ENCODE data around the gene DNAAF8. TPM values are rescaled to one million over a fixed set of nuclear protein-coding genes. Genes with fewer than 3 reads are reported as not detected.
A peak's percentile ranks its signal among the peaks of the same experiment; 100 is the strongest.

DNAAF8 gene
- total and polyA plus RNA-seq, 12 donors = 0.30 to 3.3 (median 1.5) TPM

- intact Hi-C loops (cut with DNase I) = no loop called here
Measured at GRCh38 chr16:4691666-4692412, 42.5 kb upstream of the DNAAF8 start.

GRCh38 chr16:4692460-4693295 lies 41.7 kb upstream of the DNAAF8 start:
- Histone ChIP-seq H3K9me3 (replicated peaks in 1 of 3) (no peaks in the 10 kb centered on the region), H3K27me3 (no peaks in the 10 kb centered on the region), H3K4me3 (peak overlapping the region in 2 of 4 donors; percentile 3 to 99), H3K27ac (peak overlapping the region in 4 of 5 donors; percentile 74 to 98 (median 85)), H3K4me1 (replicated peaks in 1 of 2) (peaks cover 33 to 49% of the 10 kb centered on the region in 2 donors), H3K36me3 (replicated peaks in 1 of 2) (peaks cover 0 to 35% of the 10 kb centered on the region in 2 donors)
- whole genome bisulfite sequencing, 4 donors = 17 to 55% (median 27%) methylated on average over 7 to 31 of the region's 31 CpGs
- intact Hi-C loops (cut with DNase I) = no loop called here
- TF ChIP-seq POLR2A (IDR thresholded peaks at IDR 0.05) (no peak), CTCF (IDR thresholded peaks at IDR 0.05) (peak in 2 of 6 experiments; percentile 11 to 29)
- peak in 5 of 7 donors; percentile 29 to 70 (median 65) for DNase-seq

More at GRCh38 chr16:4691666-4692412, 42.5 kb upstream of the DNAAF8 start:
- H3K27me3 ChIP-seq = no peaks in the 10 kb centered on the region
- 83 to 90% (median 87%) methylated on average over 6 to 20 of the region's 20 CpGs for WGBS, 4 donors
- DNase-seq = peak in 1 of 7 donors; percentile 30
- peaks cover 0 to 27% of the 10 kb centered on the region in 2 donors for H3K36me3 ChIP-seq (replicated peaks in 1 of 2)
- no peaks in the 10 kb centered on the region for H3K9me3 ChIP-seq (replicated peaks in 1 of 3)
- H3K27ac ChIP-seq = no peak overlapping the region
- TF ChIP-seq CTCF (IDR thresholded peaks at IDR 0.05) = no peak
- TF ChIP-seq POLR2A (IDR thresholded peaks at IDR 0.05) = no peak
- H3K4me3 ChIP-seq = no peak overlapping the region
- peaks cover 24 to 43% of the 10 kb centered on the region in 2 donors for H3K4me1 ChIP-seq (replicated peaks in 1 of 2)

GRCh38 chr16:4693296-4693955 lies 40.9 kb upstream of the DNAAF8 start, which contains the start of gene NUDT16L1:
TSS of gene NUDT16L1 (plus strand) at chr16:4693562. CDS start at chr16:4693727, 165 bp downstream.
- no peaks in the 10 kb centered on the region for H3K27me3 ChIP-seq
- H3K4me3 ChIP-seq = peak within 1 kb of the TSS; percentile 45 to 99 (median 95)
- peaks cover 28 to 42% of the 10 kb centered on the region in 2 donors for H3K4me1 ChIP-seq (replicated peaks in 1 of 2)
- intact Hi-C loops (cut with DNase I) = no loop called here
- peaks cover 0 to 43% of the 10 kb centered on the region in 2 donors for H3K36me3 ChIP-seq (replicated peaks in 1 of 2)
- 0 to 1% (median 0%) methylated on average over 6 to 91 of the region's 91 CpGs for WGBS, 4 donors
- TF ChIP-seq CTCF (IDR thresholded peaks at IDR 0.05) = peak in 3 of 6 experiments; percentile 22 to 33 (median 31)
- TF ChIP-seq POLR2A (IDR thresholded peaks at IDR 0.05) = peak; percentile 33 to 80
- peak; percentile 96 to 98 (median 97) for DNase-seq
- no peaks in the 10 kb centered on the region for H3K9me3 ChIP-seq (replicated peaks in 1 of 3)
- H3K27ac ChIP-seq = peak within 1 kb of the TSS; percentile 60 to 98 (median 83)

Measured in adrenal gland (tissue), 12 donors.